ENCODE results near the gene HLA-DPB1. TPM values are rescaled to one million over a fixed set of nuclear protein-coding genes. Genes with fewer than 3 reads are reported as not detected.

Gene HLA-DPB1
- total RNA-seq, 3 donors from 2014 or later: 56.5 to 80.3 (median 58.2) TPM

DNA sequence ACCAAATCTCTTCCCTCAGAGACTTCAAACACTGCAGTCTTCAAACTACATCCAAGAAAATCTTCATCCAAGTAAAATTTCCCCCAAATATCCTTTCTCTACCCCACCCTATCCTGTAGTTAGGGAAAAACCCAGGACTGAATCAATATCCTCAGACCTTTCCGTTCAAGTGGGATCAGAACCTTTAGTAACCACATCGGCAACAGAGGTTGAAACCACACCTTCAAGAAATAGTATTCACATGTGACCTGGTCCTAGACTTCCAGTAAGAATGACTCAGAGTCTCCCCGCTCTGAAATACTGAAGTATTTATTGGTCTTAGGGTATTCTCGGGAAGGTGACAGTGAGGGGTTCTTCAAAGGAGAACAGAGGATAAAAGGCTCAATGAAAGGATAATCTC is 11.1 kb upstream of the HLA-DPB1 start:
- TF ChIP-seq CTCF (IDR thresholded peaks at IDR 0.05) (no peak), POLR2AphosphoS5 (IDR thresholded peaks at IDR 0.05) (no peak), POLR2A (IDR thresholded peaks at IDR 0.05) (no peak)
- peak overlapping the region in 1 of 2 donors; percentile 6 for H3K27ac ChIP-seq
- DNase-seq (ENCODE audit: low spot score in 2 of 2): no peak

GRCh38 chr6:33065312-33065711 is 10.5 kb upstream of the HLA-DPB1 start:
- intact Hi-C loops (cut with DNase I; ENCODE audit: low total_unique reads): no loop called here
- Histone ChIP-seq H3K27me3 (no peaks in the 10 kb centered on the region), H3K4me1 (no peaks in the 10 kb centered on the region), H3K27ac (no peak overlapping the region), H3K4me3 (no peak overlapping the region), H3K36me3 (no peaks in the 10 kb centered on the region), H3K9me3 (no peaks in the 10 kb centered on the region)
- no peak for TF ChIP-seq POLR2A (IDR thresholded peaks at IDR 0.05)
- no peak for TF ChIP-seq POLR2AphosphoS5 (IDR thresholded peaks at IDR 0.05)
- no peak for TF ChIP-seq CTCF (IDR thresholded peaks at IDR 0.05)
- DNase-seq (ENCODE audit: low spot score in 2 of 2): no peak

More for the DNA sequence above, 11.1 kb upstream of the HLA-DPB1 start:
- H3K4me1 ChIP-seq: no peaks in the 10 kb centered on the region
- H3K36me3 ChIP-seq: no peaks in the 10 kb centered on the region
- H3K27me3 ChIP-seq: no peaks in the 10 kb centered on the region
- H3K9me3 ChIP-seq: no peaks in the 10 kb centered on the region
- H3K4me3 ChIP-seq: no peak overlapping the region
- intact Hi-C loops (cut with DNase I; ENCODE audit: low total_unique reads): no loop called here

GRCh38 chr6:33066917-33067521 is 8.8 kb upstream of the HLA-DPB1 start:
- intact Hi-C loops (cut with DNase I; ENCODE audit: low total_unique reads): no loop called here
- Histone ChIP-seq H3K27me3 (no peaks in the 10 kb centered on the region), H3K4me1 (no peaks in the 10 kb centered on the region), H3K4me3 (no peak overlapping the region), H3K36me3 (no peaks in the 10 kb centered on the region), H3K27ac (no peak overlapping the region), H3K9me3 (no peaks in the 10 kb centered on the region)
- TF ChIP-seq POLR2A (IDR thresholded peaks at IDR 0.05): no peak
- no peak for TF ChIP-seq CTCF (IDR thresholded peaks at IDR 0.05)
- no peak for TF ChIP-seq POLR2AphosphoS5 (IDR thresholded peaks at IDR 0.05)
- no peak for DNase-seq (ENCODE audit: low spot score in 2 of 2)

- no peak overlapping the region for H3K27ac ChIP-seq
- H3K36me3 ChIP-seq: no peaks in the 10 kb centered on the region
- no peak for DNase-seq (ENCODE audit: low spot score in 2 of 2)
- no peak overlapping the region for H3K4me3 ChIP-seq
- TF ChIP-seq POLR2A (IDR thresholded peaks at IDR 0.05) (no peak), POLR2AphosphoS5 (IDR thresholded peaks at IDR 0.05) (no peak), CTCF (IDR thresholded peaks at IDR 0.05) (no peak)
- intact Hi-C loops (cut with DNase I; ENCODE audit: low total_unique reads): no loop called here
- H3K4me1 ChIP-seq: no peaks in the 10 kb centered on the region
- no peaks in the 10 kb centered on the region for H3K27me3 ChIP-seq
- H3K9me3 ChIP-seq: no peaks in the 10 kb centered on the region
These were observed 6.6 kb upstream of the HLA-DPB1 start for GRCh38 chr6:33069021-33069738.

- no peaks in the 10 kb centered on the region for H3K36me3 ChIP-seq
- DNase-seq (ENCODE audit: low spot score in 2 of 2): no peak
- H3K27ac ChIP-seq: no peak overlapping the region
- H3K9me3 ChIP-seq: no peaks in the 10 kb centered on the region
- no peaks in the 10 kb centered on the region for H3K27me3 ChIP-seq
- H3K4me3 ChIP-seq: no peak overlapping the region
- intact Hi-C loops (cut with DNase I; ENCODE audit: low total_unique reads): loop anchor here (5.0 kb wide), 1 partner anchor 334 kb away; no protein-coding TSS in a partner anchor
- TF ChIP-seq CTCF (IDR thresholded peaks at IDR 0.05): no peak
- TF ChIP-seq POLR2A (IDR thresholded peaks at IDR 0.05): no peak
- TF ChIP-seq POLR2AphosphoS5 (IDR thresholded peaks at IDR 0.05): no peak
- H3K4me1 ChIP-seq: no peaks in the 10 kb centered on the region
These were observed 4.9 kb upstream of the HLA-DPB1 start for GRCh38 chr6:33070909-33071308.
